HepG2 (cell line): ENCODE measurements around the gene NLRP5. TPM values are rescaled to one million over a fixed set of nuclear protein-coding genes. Genes with fewer than 3 reads are reported as not detected.

Experiments used
- ATAC-seq: fragments of 200-7000 bp; cut with Tn5 transposase; 3 replicates; pipeline ENCODE4 v1.9.1; 2020; ENCODE audit warnings: mild to moderate bottlenecking, moderate library complexity
- BruUV-seq: library from RNA; stranded (reverse); fragments of 400-500 nt; replicated peaks from 2 replicates; lab custom pipeline; 2021; lab: Mats Ljungman, UMichigan
- CTCF ChIA-PET: fragments of 300-600 bp; formaldehyde crosslinking; extraction: SDS; loops from one replicate; lab custom pipeline; 2021; ENCODE audit warnings: low total read pairs, inconsistent platforms, low intra/inter-chr PET ratio; lab: Yijun Ruan, JAX
- POLR2A ChIA-PET: fragments of 350-600 bp; sonication (Branson Sonifier 250); formaldehyde crosslinking; loops from one replicate; lab custom pipeline; 2020; ENCODE audit warnings: antibody characterized with exemption, inconsistent platforms; lab: Yijun Ruan, JAX
- DNase-seq: peaks from one replicate; pipeline ENCODE4 v3.0.0-alpha.2; 2015; ENCODE audit warnings: low spot score
- FAIRE-seq: peaks from 3 replicates; lab custom pipeline; 2011; peaks lifted over from hg19 to GRCh38; lab: Jason Lieb, UNC
- H2AFZ ChIP-seq: one replicate; pipeline ENCODE4 v1.6.1; 2011; ENCODE audit warnings: low read length, inconsistent platforms
- H3K27ac ChIP-seq: fragments of 300-600 bp; 3 replicates; pipeline ENCODE4 v1.8.0; 2011; ENCODE audit warnings: mixed run types, mild to moderate bottlenecking, mixed read lengths, low read length, inconsistent platforms; ENCODE audit not compliant: insufficient read depth; ENCODE audit errors: extremely low read length
- H3K27me3 ChIP-seq, 2 experiments: fragments of 200-600 bp in 1 of 2; 2 replicates in 1 of 2; 3 replicates in 1 of 2; pipeline versions ENCODE4 v1.6.0 to v1.8.0; 2011; ENCODE audit warnings: low read length in 2 of 2, mild to moderate bottlenecking in 2 of 2, moderate library complexity in 2 of 2, inconsistent platforms in 1 of 2; ENCODE audit not compliant: insufficient read depth in 2 of 2, control insufficient read depth in 1 of 2
- H3K36me3 ChIP-seq, 2 experiments: fragments of 200-600 bp in 1 of 2; replicated peaks in 1 of 2; 2 replicates in 1 of 2; 3 replicates in 1 of 2; pipeline versions ENCODE4 v1.5.1 to v1.8.0; 2011; ENCODE audit warnings: low read length in 2 of 2, inconsistent platforms in 1 of 2; ENCODE audit not compliant: insufficient read depth in 2 of 2, control insufficient read depth in 1 of 2
- H3K4me1 ChIP-seq: 2 replicates; pipeline ENCODE4 v1.5.1; 2012; ENCODE audit warnings: low read length, inconsistent platforms; ENCODE audit not compliant: insufficient read depth
- H3K4me2 ChIP-seq: 2 replicates; pipeline ENCODE4 v1.6.0; 2011; ENCODE audit warnings: low read depth, low read length, inconsistent platforms
- H3K4me3 ChIP-seq, 3 experiments: fragments of 200-600 bp in 1 of 3; sonication (generic), shearing (Covaris generic) in 1 of 3; replicated peaks in 1 of 3; 2 replicates each; pipeline ENCODE4 v1.5.1; 2011 to 2016; ENCODE audit warnings: low read length in 3 of 3, inconsistent platforms in 2 of 3, low read depth in 2 of 3, mild to moderate bottlenecking in 2 of 3, control low read depth in 1 of 3, mixed read lengths in 1 of 3; ENCODE audit not compliant: insufficient read depth in 1 of 3
- H3K79me2 ChIP-seq: one replicate; pipeline ENCODE4 v1.6.1; 2011; ENCODE audit warnings: low read length, inconsistent platforms; ENCODE audit not compliant: insufficient read depth
- H3K9ac ChIP-seq: 2 replicates; pipeline ENCODE4 v1.6.0; 2011; ENCODE audit warnings: mild to moderate bottlenecking, low read depth, low read length, inconsistent platforms; ENCODE audit not compliant: insufficient read depth
- H3K9me3 ChIP-seq: 2 replicates; pipeline ENCODE4 v1.5.1; 2012; ENCODE audit warnings: mild to moderate bottlenecking, low read length
- H4K20me1 ChIP-seq: 2 replicates; pipeline ENCODE4 v1.6.0; 2011; ENCODE audit warnings: inconsistent platforms, mild to moderate bottlenecking, low read length, moderate library complexity; ENCODE audit not compliant: insufficient read depth
- ETV5 ChIP-seq: IDR thresholded peaks from 2 replicates; pipeline ENCODE4 v1.6.1; 2018; ENCODE audit warnings: missing biosample characterization, missing genetic modification reagents, inconsistent platforms, borderline replicate concordance
- FOXJ3 ChIP-seq: sonication (generic); formaldehyde crosslinking; IDR thresholded peaks from 2 replicates; pipeline ENCODE4 v1.4.0; 2020; ENCODE audit warnings: missing genetic modification reagents, mild to moderate bottlenecking, borderline replicate concordance
- RAD51 ChIP-seq: fragments of 450-650 bp; IDR thresholded peaks from 2 replicates; pipeline ENCODE4 v1.6.1; 2016; ENCODE audit warnings: borderline replicate concordance
- RFX1 ChIP-seq: fragments of 450-650 bp; IDR thresholded peaks from 2 replicates; pipeline ENCODE4 v1.6.1; 2017
- ZNF263 ChIP-seq: sonication (generic); formaldehyde crosslinking; IDR thresholded peaks from 2 replicates; pipeline ENCODE4 v1.4.0; 2020; ENCODE audit warnings: missing genetic modification reagents
- ZNF282 ChIP-seq: fragments of 450-650 bp; IDR thresholded peaks from 2 replicates; pipeline ENCODE4 v1.6.1; 2018; ENCODE audit not compliant: partially characterized antibody
- WGBS: methylation state at CpG from one replicate; pipeline ENCODE4 v1.1.6; 2017; ENCODE audit warnings: low lambda C conversion rate; 5-methylcytosine and 5-hydroxymethylcytosine counted together
- in situ Hi-C: cut with HindIII; loops from 2 replicates; pipeline ENCODE4 v1.10.0; 2017; ENCODE audit warnings: low pct_unique_long_range_greater_than_20kb; ENCODE audit not compliant: extremely low pct_ligation_motif_present
- intact Hi-C: fragments of 100-400 bp; cut with micrococcal nuclease; formaldehyde crosslinking; loops from one replicate; pipeline ENCODE4 v1.10.0; 2022; ENCODE audit not compliant: unreplicated experiment
- polyA plus RNA-seq, 8 experiments: library from polyadenylated mRNA; depleted of rRNA in 3 of 8; stranded (reverse) in 7 of 8; unstranded in 1 of 8; fragments of >200 nt; fragmentation: Illumina TruSeq in 4 of 8; extraction: Trizol in 4 of 8; gene quantifications; 2 replicates each; pipeline versions ENCODE4 v1.2.1 to v1.2.3, GENCODE V29; 2011 to 2016; ENCODE audit warnings: low read depth in 4 of 8, missing spikeins in 1 of 8, mixed read lengths in 1 of 8; ENCODE audit not compliant: insufficient read depth in 1 of 8
- total RNA-seq, 5 experiments: library from RNA; depleted of rRNA; stranded (reverse); fragments of >200 nt; fragmentation: Illumina TruSeq; extraction: Trizol; gene quantifications; 2 replicates each; pipeline ENCODE4 v1.2.3, GENCODE V29; 2016; ENCODE audit warnings: low read depth in 1 of 5
- TF ChIP-seq, protein P1 (sequence below): sonication (generic); formaldehyde crosslinking; IDR thresholded peaks from 2 replicates; pipeline ENCODE4 v1.4.0; 2020; ENCODE audit warnings: missing genetic modification reagents
- TF ChIP-seq, protein P2 (sequence below): sonication (generic); formaldehyde crosslinking; IDR thresholded peaks from 2 replicates; pipeline ENCODE4 v1.4.0; 2020; ENCODE audit warnings: missing genetic modification reagents, mild to moderate bottlenecking, borderline replicate concordance
- TF ChIP-seq, protein P3 (sequence below): sonication (generic); formaldehyde crosslinking; conservative IDR thresholded peaks from 2 replicates; pipeline ENCODE4 v1.8.0; 2022; ENCODE audit warnings: low read depth, missing genetic modification reagents
- TF ChIP-seq, protein P4 (sequence below), 2 experiments: sonication (generic) in 1 of 2; formaldehyde crosslinking in 1 of 2; IDR thresholded peaks; 2 replicates each; pipeline versions ENCODE4 v1.5.1 to v1.6.1; 2011 to 2020; ENCODE audit warnings: borderline replicate concordance in 1 of 2, low read depth in 1 of 2, low read length in 1 of 2, mild to moderate bottlenecking in 1 of 2, missing genetic modification reagents in 1 of 2, moderate library complexity in 1 of 2

The NLRP5 gene
- total and polyA plus RNA-seq, 2 of the 13 experiments (the other 11 are each of a cell fraction or from before 2014, with no cell fraction given): not detected

DNA sequence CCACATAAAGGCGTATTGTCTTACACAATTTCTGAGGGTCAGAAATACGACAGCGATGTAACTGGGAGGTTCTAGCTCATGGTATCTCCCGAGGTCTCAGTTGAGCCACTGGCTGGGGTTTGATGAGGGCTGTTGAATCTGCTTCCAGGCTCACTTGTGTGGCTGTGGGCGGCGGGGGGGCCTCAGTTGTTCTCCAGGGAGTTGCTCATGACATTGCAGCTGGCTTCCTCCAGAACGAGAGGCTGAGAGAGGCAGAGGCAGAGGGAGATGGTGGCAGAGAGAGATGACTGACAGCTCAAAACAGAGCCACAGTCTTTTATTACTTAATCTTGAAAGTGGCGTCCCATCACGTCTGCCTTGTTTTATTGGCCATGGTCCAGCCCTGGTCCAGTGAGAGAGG, 6.2 kb upstream of the NLRP5 start (continued):
- TF ChIP-seq, protein P1, sequence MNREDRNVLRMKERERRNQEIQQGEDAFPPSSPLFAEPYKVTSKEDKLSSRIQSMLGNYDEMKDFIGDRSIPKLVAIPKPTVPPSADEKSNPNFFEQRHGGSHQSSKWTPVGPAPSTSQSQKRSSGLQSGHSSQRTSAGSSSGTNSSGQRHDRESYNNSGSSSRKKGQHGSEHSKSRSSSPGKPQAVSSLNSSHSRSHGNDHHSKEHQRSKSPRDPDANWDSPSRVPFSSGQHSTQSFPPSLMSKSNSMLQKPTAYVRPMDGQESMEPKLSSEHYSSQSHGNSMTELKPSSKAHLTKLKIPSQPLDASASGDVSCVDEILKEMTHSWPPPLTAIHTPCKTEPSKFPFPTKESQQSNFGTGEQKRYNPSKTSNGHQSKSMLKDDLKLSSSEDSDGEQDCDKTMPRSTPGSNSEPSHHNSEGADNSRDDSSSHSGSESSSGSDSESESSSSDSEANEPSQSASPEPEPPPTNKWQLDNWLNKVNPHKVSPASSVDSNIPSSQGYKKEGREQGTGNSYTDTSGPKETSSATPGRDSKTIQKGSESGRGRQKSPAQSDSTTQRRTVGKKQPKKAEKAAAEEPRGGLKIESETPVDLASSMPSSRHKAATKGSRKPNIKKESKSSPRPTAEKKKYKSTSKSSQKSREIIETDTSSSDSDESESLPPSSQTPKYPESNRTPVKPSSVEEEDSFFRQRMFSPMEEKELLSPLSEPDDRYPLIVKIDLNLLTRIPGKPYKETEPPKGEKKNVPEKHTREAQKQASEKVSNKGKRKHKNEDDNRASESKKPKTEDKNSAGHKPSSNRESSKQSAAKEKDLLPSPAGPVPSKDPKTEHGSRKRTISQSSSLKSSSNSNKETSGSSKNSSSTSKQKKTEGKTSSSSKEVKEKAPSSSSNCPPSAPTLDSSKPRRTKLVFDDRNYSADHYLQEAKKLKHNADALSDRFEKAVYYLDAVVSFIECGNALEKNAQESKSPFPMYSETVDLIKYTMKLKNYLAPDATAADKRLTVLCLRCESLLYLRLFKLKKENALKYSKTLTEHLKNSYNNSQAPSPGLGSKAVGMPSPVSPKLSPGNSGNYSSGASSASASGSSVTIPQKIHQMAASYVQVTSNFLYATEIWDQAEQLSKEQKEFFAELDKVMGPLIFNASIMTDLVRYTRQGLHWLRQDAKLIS (CRISPR knock-in tag): no peak
- TF ChIP-seq FOXJ3 (no peak), ETV5 (CRISPR knock-in tag) (no peak)
- TF ChIP-seq, protein P2, sequence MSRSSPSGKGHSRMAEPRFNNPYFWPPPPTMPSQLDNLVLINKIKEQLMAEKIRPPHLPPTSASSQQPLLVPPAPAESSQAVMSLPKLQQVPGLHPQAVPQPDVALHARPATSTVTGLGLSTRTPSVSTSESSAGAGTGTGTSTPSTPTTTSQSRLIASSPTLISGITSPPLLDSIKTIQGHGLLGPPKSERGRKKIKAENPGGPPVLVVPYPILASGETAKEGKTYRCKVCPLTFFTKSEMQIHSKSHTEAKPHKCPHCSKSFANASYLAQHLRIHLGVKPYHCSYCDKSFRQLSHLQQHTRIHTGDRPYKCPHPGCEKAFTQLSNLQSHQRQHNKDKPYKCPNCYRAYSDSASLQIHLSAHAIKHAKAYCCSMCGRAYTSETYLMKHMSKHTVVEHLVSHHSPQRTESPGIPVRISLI (CRISPR knock-in tag): no peak

DNA sequence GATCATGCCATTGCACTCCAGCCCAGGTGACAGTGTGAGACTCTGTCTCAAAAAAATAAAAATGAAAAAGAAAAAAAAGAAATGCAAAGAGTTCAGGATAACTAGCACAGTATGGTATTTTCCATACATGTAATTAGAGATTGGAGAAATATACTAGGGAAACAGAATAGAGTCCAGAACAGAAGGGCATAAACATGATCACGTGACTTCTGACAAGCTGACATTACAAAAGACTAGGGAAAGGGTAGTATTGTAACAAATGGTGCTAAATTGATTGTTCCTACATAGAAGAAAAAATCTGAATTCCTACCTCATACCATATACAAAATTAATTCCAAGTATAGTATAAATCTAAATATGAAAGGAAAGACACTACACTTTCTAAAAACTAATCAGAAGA, 1.3 kb upstream of the NLRP5 start:
- TF ChIP-seq ZNF263 (CRISPR knock-in tag) (no peak), RFX1 (no peak), RAD51 (peak; percentile 89), ZNF282 (no peak)
- TF ChIP-seq, protein P3, sequence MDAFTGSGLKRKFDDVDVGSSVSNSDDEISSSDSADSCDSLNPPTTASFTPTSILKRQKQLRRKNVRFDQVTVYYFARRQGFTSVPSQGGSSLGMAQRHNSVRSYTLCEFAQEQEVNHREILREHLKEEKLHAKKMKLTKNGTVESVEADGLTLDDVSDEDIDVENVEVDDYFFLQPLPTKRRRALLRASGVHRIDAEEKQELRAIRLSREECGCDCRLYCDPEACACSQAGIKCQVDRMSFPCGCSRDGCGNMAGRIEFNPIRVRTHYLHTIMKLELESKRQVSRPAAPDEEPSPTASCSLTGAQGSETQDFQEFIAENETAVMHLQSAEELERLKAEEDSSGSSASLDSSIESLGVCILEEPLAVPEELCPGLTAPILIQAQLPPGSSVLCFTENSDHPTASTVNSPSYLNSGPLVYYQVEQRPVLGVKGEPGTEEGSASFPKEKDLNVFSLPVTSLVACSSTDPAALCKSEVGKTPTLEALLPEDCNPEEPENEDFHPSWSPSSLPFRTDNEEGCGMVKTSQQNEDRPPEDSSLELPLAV (CRISPR knock-in tag): no peak
- TF ChIP-seq, protein P4, sequence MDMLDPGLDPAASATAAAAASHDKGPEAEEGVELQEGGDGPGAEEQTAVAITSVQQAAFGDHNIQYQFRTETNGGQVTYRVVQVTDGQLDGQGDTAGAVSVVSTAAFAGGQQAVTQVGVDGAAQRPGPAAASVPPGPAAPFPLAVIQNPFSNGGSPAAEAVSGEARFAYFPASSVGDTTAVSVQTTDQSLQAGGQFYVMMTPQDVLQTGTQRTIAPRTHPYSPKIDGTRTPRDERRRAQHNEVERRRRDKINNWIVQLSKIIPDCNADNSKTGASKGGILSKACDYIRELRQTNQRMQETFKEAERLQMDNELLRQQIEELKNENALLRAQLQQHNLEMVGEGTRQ (IDR thresholded peaks at IDR 0.05; ENCODE audit: low read depth, low read length): peak; percentile 72
- TF ChIP-seq, protein P4 (CRISPR knock-in tag; IDR thresholded peaks at IDR 0.05; ENCODE audit: borderline replicate concordance): no peak
- no peak for DNase-seq
- Histone ChIP-seq H3K9me3 (no peaks in the 10 kb centered on the region), H3K4me3 (no peak overlapping the region), H3K9ac (no peak overlapping the region), H3K36me3 (no peaks in the 10 kb centered on the region), H3K27ac (no peak overlapping the region), H3K4me1 (no peaks in the 10 kb centered on the region), H3K27me3 (peaks cover 0 to 19% of the 10 kb centered on the region in 2 experiments; a peak in 1 of 5 replicates), H3K4me2 (no peak overlapping the region), H4K20me1 (no peaks in the 10 kb centered on the region), H2AFZ (no peak overlapping the region), H3K79me2 (no peaks in the 10 kb centered on the region)
- ChIA-PET POLR2A (no interaction called here), CTCF (no interaction called here)
- no peak for FAIRE-seq
- no TSS peak for BruUV-seq
- no peak for ATAC-seq
- intact Hi-C loops (no loop called here), in situ Hi-C loops (no loop called here)
- WGBS: 0% methylated on average over 1 of the region's 1 CpG
